Measurements from ENCODE around the gene VARS2.
"Not testable (repeated sequence)": the region's sequence is repeated elsewhere in the genome, so short reads cannot be mapped to it uniquely, and the experiment has no call there.

The VARS2 gene

DNA sequence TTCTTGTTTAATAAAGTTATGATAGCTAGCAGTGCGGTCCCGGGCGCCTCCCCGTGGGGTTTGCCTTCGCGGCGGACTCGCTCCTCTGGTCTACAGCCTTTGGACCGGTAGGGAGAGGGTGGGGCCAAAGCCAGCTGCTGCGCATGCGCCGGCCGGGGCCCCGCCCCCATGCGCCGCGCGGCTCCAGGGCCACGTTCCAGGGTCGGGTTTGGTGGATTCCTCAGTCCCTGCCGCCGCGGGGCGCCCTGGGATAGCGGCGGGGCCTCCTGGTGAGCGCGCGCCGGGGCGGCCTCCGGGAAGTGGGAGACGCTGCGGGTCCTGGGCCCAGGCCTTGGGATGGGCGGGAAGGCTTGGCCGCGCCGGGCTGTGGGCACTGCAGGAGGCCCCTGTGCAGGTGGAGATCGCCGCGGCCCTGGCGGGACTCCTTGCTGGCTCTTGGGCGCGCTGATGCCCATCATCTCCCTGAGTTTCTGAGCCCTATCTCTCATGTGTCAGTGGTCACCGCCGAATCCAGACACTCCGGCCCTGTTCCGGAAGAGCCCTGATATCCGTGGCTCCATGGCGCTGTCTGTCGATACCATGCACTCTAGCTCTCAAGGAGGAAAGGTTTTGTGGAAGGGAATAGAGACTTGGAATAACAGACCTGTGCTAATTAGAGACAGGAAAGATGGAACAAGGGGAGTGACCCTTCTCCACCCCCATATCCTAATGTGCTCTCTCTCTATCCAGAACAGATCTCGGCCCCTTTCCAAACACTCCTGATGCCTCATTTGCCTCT is at the start of gene VARS2:
VARS2 (plus strand) TSS at position 163 of the 778 bp plus-strand sequence; CDS start at position 762, 599 bp downstream.
- peak; percentile 98 for DNase-seq (ENCODE audit: low spot score)

DNA sequence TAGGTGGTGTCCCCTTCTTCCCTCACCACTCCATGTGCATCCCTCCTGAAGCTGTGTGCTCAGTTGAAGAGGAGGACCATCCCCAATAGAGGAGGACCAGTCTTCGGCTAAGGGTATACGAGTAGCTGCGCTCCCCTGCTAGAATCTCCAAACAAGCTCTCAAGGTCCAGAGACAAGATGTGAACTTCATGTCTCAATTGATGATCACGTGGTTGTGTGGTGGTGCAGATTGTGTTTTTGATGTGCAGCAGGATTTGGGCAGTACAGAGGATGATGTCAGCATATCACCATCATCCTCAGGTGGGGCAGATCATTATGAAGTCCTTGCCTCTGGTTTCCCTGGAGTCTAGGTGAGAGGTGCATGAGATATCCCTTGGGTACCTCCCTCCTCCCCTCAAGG is 49.7 kb upstream of the VARS2 start:
- DNase-seq (ENCODE audit: low spot score) = no peak

DNA sequence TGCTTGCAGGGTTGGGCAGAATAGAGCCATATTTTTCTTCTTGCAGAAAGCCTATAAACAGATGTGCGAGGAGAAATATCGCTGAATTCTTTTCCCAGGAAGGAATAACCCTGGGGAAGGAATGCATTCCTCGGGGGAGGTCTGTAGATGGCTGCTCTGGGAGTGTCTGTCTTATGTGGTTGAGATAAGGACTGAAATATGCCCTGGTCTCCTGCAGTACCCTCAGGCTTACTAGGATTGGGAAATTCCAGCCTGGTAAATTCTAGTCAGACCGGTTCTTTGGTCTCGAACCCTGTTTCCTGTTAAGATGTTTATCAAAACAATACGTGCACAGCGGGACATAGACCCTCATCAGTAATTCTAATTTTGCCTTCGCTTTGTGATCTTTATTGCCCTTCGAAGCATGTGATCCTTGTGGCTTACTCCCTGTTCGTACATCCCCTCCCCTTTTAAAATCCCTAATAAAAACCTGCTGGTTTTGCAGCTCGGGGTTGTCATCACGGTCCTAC is 44.7 kb upstream of the VARS2 start:
- not testable (repeated sequence) for DNase-seq (ENCODE audit: low spot score)

DNA sequence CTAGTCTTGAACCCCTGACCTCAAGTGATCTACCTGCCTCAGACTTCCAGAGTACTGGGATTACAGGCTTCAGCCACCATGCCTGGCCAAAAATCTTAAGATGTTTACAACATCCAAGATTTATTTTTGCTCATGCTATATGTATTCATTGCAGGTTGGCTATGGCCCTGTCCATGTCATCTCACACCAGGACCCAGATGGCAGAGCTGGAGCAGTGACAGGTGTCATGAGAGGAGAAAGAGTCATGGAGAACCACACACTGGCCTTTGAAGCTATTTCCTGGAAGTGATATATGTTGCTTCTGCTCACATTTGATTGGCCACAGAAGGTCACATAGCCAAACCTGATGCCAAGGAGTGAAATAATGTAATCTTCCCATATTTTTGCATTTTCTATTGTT is 43.5 kb upstream of the VARS2 start:
- DNase-seq (ENCODE audit: low spot score) = no peak

DNA sequence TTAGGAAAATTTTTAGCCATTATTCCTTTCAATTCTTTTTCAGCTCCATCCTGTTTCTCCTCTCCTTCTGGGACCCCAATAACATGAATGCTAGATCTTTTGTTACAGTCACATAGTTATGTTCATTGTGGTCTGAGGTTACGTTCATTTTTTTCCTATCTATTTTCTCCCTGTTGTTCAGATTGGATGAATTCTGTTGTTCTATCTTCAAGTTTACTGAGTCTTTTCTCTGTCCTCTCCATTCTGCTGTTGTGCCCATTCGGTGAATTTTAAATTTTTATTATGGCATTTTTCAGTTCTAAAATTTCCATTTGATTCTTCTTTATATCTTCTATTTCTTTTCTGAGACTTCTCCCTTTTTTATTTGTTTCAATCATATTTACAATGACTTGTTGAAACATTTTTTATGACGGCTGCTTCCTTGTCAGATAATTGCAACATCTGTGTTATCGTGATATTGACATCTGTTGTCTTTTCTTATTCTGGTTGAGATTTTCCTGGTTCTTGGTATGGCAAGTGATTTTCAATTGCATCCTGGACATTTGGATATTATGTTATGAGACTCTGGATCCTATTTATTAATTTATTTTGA is 42.4 kb upstream of the VARS2 start:
- no peak for DNase-seq (ENCODE audit: low spot score)

DNA sequence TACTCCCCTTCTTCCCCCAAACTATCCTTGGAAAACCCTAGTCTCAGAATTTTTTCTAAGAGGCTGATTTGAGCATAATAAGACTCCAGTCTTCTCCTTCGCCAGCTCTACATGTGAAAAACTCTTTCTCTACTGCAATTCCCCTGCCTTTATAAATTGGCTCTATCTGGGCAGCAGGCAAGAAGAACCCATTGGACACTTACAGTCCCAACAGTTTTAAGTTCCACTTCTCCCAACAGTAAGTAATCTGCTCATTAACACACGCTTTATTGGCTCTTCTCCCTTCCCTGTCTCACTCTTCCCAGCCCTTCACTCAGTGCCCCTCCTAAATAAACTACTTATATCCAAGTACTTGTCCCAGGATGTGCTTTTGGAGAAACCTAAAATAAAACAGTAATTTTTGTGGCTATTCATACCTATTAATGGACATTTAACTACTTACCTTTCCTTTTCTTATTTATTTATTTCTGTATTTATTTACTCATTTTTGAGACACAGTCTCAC is 40.8 kb upstream of the VARS2 start:
- no peak for DNase-seq (ENCODE audit: low spot score)

DNA sequence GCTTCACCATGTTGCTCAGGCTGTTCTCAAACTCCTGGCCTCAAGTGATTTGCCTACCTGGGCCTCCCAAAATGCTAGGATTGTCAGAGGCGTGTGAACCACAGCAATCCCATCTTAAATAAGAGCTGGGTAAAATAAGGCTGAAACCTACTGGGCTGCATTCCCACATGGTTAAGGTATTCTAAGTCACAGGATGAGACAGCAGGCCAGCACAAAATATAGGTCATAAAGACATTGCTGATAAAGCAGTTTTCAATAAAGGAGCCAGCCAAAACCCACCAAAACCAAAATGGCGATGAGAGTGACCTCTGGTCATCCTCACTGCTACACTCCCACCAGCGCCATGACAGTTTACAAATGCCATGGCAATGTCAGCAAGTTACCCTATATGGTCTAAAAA is 40.2 kb upstream of the VARS2 start:
- DNase-seq (ENCODE audit: low spot score) = not testable (repeated sequence)

DNA sequence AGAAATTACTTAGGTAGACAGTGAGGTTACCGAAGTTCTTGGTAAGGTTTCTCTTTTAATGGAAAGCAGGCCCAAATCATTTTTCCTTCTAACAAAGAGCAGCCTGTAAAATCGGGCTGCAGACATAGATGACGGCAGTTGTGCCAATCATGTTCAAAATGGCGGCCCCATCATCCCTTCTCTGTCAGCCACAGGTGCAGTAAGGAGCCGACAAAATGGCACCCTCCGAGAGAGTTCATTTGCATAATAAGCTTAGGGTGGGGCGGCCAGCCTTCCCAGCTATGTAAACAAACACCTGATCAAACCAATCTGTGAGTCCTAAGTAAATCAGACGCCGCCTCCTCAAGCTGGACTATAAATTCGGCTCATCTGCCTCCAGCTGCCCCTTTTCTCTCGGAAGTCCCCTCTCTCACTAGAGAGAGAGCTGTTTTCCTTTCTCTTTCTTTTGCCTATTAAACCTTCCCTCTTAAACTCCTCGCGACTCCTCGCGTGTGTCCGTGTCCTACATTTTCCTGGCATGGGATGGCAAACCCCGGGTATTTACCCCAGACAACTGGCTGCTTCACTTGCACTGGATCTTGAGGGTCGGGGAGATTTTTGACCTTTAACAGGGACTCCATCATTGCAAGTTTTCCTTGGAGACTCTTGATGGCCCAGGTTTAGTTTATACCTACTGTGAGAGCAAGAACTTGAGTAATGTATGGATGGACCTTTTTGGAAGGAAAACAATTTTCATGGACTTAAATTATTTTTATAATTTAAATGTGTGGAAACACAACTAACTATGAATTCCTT is 38.6 kb upstream of the VARS2 start:
- no peak for DNase-seq (ENCODE audit: low spot score)

DNA sequence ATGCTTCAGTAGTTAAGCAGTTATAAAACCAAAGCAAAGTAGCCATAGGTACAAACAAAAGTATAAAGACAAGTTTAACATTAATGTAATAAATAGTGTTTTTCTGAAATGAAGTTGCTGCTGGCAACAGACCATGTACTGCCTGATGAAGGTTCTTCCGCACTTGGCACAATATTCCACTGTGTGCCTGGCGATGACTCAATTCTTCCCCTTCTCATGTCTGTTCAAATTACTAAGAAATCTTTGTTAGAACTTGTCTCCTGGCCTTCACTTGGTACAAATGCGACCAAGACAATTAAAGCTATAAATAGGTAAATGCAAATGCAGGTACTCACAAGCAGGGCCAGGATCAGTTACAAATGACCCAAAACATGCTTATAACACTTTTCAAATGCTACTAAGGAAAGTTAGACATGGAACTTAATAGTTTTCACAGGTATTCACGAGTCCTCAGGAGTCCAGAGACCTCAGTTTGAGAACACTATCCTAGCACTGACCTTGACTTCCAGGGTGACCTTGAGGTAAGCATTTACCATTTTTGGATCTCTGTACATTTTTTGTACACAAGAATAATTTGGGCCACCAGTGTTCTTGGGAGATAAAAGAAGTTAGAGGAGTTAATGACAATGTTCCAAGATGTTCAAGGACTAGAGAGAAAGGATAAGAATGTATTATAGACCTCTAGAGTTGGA is 37.9 kb upstream of the VARS2 start:
- no peak for DNase-seq (ENCODE audit: low spot score)

DNA sequence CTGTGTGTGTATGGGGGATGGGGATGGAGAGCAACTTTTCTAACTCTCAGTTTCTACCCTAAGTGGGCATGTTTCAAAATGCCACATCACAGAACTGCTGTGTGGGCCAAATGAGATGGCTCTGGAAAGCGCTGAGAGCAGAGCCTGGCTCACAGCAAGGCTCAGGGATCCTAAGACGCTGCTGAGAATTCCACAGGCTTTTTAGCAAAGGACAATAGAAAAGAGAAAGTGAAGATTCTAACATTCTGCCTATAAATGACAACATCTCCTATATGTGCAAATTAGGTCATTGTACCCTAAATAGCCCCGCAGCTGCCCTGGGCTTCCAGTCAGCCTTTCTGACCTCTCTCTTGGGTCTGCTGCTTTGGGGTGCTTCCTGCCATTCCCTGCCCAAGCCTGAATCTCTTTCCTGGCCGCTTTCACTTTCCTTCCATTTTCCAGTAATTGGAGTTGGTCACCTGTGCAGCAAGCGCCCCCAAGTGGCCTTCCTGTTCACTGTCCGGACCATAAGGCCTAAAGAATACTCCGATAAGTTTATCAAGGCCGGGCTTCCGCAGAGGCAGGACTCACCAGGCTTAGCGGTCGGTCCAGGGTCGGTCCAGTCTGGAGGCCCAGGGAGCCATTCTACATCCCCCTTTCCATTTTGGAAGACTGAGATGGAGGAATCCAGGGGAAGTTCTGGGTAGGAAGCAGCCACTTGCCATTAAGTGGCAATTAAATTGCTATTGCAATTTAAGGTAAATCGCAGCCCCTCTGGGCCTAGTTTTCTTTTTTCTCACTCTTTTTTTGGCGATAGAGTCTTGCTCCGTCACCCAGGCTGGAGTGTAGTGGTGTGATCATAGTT is 36.4 kb upstream of the VARS2 start:
- DNase-seq (ENCODE audit: low spot score) = peak; percentile 68

DNA sequence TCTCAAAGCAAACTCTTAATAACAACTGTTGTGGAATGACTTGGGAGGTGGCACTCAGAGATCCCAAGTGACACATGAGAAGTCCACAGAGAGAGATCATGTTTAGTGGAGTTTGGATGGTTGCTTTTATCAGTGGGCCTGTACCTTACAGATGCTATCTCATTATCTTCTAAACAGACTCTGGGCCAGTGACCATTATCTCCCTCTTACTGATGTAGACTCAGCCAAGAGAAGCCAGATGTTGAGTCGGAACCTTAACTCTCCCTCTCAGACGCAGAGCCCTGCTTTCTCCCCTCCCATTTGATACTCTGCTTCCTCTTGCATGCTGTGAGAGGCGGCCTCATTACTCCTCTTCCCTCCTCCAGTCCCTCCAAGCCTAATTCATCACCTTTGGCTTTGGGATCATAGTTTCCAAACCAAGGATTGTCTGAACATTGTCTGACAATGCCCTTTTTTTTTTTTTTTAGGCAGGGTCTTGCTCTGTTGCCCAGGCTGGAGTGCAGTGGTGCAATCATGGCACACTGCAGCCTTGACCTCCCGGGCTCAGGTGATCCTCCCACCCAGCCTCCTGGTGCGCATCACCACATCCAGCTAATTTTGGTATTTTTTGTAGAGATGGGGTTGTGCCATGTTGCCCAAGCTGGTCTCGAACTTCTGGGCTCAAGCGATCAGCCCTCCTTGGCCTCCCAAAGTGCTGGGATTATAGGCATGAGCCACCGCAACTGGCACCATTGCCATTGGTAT is 34.2 kb upstream of the VARS2 start:
- DNase-seq (ENCODE audit: low spot score) = no peak

DNA sequence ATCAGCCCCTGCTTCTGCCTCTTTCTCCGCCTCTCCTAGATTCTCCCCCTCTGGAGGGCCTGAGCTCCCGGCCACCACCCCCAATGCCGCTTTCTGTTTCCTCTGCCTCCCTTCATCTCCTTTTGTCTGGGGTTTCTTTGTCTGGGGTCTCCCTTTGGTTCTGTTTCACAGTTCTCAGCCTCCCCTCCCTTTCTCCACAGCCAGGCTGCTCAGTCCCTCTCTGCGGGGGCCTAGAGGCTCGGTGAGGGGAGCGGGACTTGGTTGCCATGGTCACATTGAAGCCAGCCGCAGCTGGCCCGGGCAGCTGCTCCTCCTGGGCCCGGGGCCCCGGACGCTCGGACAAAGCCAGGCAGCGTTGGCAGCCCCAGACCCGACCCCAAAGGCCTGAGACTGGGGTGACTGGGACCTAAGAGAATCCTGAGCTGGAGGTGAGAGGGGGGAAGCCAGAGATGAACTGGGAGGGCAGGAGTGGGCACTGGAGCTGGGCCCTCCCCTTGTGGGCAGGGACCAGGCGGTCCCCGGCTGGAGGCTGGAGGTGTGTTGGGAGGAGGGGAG is 33.3 kb upstream of the VARS2 start:
- no peak for DNase-seq (ENCODE audit: low spot score)

DNA sequence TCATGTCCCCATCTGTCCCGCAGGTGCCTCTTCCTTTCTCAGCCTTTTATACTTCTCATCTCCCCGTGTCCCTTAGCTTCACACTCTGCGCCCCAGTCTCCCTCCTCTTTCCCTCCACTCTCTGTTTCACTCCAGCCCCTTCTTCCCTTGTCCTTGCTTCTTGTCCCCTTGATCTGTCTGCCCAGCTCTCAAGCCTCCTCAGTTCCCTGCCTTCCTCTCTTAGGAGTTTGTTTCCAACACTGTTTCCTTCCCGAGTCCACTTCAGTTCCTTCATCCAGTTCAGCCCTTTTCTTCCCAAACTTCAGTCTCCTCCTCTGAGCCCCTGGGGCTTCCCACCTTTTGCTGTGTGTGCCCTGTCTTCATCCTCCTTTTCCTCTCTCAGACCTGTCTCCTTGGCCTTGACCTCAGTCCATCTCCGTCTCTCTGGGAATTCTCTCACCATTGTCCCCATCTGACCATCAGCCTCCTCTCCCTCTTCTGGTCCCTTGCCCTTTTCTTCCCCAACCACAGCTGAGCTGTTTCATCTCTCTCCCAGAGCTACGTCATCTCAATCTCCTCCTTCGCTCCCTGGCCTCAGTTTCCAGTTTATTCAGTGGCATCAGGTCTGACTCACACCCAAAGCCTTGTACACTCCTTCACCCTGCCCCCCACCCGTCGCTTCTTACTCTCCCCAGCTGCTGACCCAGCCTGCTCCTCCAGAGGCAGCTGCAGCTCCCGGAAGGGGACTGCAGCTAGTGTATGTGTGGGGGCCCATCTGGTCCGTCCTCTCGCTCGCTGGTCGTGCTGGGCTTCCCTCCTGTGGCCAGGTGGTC is 32.4 kb upstream of the VARS2 start:
- DNase-seq (ENCODE audit: low spot score) = no peak

DNA sequence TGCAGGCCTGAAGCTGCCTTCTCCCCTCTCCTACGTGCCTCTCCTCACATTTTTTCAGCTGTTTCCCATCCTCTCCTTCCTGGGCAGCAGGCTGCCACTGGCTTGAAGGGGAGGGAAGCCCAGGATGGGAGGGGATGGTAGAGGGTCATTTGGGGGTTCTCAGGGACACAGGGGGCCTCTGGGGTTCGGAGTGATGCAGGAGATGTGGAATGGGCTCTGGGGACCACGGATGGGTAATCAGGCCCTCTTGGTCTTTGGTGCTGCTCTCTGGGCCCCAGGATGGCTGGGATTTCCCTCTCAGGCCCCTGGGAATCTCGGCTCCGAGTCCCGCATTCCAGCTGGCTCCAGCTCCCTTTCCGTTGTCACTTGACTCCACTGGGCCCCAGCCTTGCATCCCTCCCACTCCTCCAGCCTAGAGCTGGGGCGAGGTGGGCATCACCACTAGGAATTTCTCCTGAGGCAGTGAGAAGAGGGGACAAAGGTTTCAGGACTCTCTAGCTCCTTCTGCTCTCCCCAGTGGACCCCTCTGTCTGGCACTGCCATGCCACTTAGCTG is 31.8 kb upstream of the VARS2 start:
- peak; percentile 2 for DNase-seq (ENCODE audit: low spot score)

DNA sequence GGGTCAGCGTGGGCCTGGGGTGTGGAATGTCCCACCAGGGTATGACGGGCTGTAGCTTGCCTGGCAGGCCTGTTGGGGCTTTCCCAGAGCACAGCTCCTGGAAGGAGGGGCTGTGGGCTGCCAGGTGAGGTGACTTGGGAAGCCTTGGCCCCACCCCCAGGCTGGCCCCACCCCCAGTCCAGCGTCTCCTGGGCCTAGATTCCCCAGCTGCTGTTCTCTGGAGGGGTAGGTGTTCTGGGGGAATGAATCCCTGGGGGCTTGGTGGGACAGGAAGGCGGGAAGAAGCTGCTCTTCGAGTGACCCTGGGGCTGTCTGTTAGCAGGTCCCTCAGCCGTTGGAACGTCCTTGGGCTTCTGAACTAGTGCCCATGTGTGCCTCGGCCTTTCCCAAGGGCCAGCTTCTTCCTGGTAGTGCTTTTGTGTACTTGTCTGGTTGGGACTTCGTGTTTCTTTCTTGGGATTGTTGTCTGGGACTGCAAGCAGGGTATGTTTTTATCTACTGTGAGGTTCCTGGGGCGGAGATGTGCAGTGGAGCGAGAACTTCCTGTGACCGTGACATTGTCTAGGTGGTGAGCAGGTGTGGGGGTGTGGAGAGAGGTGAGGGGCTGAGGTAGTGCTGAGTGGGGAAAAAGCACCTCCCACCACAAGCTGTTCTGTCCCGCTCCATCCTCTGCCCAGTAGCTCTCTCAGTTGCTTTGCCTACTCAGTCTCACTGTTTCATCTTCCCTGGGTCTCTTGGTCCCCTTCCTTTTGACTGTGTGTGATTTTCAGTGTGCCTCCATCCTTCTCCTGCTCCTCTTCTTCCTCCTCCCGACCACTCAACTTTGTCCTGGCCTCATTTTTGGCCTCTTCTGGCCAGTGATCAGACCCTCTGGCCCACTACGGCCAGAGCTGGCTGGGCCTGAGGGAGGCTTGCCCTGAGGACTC is 31.0 kb upstream of the VARS2 start:
- DNase-seq (ENCODE audit: low spot score) = peak; percentile 80

DNA sequence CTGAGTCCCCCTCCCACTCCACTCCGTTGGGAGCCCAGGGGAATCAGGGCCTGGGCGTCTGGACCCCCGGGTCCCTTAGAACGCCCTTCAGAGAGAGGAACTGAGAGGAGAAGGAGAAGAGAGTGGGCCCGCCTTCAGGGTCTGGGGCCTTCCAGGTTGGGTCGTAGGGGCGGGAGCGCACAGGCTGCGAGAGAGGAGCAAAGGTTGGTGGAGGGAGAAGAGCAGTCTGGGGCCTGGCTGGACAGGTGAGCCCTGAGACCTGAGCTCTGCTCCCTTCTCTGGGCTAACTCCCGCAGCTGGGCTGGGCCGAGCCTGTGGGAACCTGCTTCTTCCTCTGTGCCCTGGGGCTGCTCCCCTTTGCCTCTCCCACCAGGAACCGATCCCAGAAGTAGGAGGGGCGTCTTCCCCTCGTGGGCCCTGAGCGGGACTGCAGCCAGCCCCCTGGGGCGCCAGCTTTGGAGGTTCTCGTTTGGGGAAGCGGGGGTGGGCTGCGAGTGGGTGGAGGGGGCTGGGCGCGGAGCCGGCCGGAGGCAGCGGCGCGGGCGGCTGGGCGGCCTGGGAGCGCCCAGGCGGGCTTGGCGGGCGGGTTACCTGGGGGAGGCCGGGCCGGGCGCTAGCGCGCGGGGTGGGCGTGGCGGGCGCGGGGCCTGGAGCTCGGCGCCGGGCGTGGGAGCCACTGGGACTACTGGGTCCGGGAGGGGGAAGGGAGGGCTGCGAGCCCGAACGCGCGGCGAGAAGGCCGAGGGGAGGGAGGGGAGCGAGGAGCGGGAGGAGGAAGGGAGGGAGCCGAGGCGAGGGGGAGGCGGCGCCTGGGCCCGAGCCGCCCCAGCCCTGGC is 30.1 kb upstream of the VARS2 start, which contains the start of gene DDR1:
DDR1 (plus strand) TSS at position 835 of the 836 bp plus-strand sequence. CDS start 4,211 bp downstream, outside the sequence.
- peak; percentile 71 for DNase-seq (ENCODE audit: low spot score)

Data from germinal center (tissue), 1 donor.